ENCODE results near the gene ZNF846.
A peak's percentile ranks its signal among the peaks of the same experiment; 100 is the strongest.
"Not testable (repeated sequence)": the region's sequence is repeated elsewhere in the genome, so short reads cannot be mapped to it uniquely, and the experiment has no call there.

ZNF846 gene

DNA sequence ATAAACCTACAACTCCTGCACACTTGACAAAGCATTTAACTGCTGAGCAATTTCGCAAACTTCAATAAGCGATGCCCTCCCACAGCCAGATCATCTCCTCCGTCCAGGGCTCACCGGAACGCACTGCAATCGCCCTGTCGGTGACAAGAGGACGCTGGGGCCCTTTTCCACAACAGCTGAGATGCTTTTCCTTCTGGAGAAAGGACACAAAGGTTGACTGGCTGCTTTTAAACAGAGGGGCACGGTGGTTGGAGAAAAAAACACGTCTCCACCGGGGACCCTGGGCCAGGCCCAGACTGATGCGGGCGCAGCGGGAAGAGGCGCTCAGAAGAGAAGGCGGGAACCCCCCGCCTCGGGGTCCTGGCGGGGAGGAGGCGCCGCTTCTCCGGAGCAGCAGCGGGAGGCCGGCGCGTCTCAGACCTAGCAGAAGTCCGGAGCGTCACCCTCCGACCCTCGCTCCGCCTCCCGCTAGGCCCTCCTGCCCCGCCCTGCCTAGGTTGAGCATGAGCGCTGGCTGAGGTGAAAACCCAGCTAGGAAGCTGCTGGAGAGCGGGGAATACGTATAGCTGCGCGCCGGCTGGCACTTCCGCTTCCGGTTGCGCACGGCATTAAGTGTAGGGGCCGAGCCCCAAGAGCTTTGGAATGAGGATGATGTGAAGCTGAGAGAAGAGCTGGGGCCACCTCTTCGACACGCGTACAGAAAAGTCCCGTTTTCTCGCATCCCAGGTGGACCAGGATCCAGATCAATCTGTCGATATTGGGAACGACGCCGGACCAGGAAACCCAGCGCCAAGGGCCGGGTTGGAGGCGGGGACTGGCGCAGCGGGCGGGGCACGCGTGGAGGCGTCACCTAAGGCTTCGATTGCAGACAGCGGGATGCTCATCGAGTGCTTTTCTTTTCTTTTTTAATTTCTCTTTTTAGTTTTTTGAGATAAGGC, at the start of gene ZNF846:
Gene ZNF846 (minus strand): TSS at position 564 of the 938 bp plus-strand sequence. CDS start 3,788 bp downstream, outside the sequence.
- DNase-seq (ENCODE audit: low read depth): peak; percentile 97

DNA sequence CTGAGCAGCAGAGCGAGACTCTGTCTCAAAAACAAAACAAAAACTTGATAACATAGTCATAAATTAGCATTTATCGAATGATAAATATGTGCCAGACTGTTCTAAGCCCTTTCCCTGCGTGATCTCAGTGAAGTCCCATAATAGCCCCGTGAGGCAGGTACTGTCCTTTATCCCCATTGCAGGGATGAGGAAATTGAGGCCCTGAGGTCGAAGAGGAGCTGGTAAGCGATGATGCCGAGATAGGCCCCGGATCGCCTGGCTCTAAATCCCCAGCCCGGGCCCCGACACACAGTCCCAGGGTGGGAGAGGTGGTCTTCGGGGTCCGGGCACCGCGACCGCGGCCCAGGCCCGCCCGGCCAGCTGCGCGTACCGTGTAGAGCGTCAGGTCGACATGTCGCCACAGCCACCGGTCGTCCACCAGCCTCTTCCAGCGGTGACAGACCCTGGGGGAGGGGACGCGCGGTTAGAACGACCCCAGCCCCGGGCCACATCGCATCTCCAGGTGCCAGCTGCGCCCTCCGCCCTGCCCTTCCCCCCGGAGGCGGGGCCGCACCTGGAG, 49.7 kb upstream of the ZNF846 start:
- no peak for DNase-seq (ENCODE audit: low read depth)

DNA sequence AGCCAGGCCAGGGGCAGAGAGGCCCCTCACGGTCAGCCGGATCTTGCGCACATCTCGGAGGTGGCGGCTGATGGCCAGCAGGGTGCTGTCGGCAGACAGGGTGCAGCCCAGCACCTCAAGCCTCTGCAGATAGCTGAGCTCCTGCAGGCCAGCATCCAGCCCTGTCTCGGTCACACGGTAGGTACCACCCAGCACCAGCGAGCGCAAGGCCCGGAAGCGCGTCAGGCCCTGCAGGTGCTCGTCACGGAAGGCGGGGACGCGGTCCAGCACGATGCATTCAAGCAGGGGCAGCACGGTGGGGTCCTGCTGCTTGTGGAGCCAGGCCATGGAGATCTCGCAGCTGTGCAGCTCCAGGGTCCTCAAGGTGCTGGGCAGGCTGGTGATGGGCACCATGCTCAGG, 42.6 kb upstream of the ZNF846 start:
- no peak for DNase-seq (ENCODE audit: low read depth)

DNA sequence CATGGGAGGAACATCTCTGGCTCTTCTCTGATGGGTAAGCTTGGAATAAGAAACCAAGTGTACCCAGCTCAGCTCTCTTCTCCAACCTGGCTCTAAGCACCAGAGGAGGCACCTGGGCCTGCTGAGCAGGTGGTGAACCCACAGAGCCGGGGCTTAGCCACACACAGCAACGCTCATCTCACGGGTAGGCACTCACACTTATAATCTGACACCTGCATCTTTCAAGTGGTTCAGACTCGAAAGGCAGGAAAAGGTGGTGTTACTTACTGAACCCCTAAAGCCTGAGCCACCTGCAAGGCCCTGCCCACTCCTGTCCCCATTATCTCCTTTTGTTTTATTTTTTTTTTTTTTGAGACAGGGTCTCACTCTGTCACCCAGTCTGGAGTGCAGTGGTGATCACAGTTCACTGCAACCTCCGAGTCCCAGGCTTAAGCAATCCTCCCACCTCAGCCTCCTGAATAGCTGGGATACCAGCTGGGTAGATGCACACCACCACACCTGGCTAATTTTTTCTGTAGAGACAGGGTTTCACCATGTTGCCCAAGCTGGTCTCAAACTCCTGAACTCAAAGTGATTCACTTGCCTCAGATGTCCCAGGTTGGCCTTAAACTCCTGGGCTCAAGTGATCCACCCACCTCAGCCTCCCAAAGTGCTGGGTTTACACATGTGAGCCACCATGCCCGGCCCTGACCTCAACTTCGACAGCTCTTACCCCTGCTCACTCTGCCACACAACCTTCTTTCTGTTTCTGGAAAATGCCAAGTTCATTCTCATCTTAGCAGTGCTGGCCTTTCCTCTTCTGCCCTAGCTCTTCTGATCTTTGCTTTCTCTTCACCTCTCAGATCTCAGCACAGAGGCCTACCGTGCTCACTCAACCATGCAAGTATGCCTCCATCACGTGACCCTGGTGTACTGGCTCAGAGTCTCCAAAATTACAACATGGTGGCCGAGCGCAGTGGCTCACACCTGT, 40.6 kb upstream of the ZNF846 start:
- DNase-seq (ENCODE audit: low read depth): no peak

DNA sequence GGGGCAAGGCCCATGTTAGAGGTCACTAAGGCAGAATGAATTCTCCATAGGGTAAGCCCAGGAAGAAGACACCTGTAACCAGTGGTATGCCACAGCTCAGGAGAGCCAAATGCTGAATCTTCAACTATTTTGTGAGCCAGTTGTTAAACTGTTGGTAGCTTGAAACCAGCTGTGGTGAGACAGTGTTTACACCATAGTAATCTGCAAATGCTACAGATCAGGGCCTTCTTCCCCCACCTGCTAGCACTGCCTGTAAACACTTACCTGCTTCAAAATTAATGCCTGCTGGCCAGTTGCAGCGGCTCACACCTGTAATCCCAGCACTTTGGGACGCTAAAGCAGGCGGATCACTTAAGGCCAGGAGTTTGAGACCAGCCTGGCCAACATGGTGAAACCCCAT, 38.3 kb upstream of the ZNF846 start:
- no peak for DNase-seq (ENCODE audit: low read depth)

DNA sequence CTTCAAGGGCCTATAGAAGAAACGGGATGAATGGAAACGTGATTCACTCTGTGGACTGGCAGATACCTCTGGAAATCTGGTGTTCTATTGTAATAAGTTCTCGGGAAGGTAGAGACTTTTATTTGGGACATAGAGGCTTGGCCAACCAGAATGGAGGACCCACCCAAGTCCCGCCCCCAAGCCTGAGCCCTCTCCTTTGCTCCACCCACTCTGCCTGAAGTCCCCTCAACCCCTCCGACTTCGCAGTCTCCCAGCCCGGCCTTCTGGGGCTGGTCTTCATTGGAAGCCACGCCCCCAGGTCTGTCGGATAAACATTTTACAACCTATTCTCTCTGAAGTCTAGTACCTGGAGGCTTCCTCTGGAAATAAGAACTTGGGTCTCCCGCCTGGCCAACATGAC, 33.4 kb upstream of the ZNF846 start:
- DNase-seq (ENCODE audit: low read depth): no peak

DNA sequence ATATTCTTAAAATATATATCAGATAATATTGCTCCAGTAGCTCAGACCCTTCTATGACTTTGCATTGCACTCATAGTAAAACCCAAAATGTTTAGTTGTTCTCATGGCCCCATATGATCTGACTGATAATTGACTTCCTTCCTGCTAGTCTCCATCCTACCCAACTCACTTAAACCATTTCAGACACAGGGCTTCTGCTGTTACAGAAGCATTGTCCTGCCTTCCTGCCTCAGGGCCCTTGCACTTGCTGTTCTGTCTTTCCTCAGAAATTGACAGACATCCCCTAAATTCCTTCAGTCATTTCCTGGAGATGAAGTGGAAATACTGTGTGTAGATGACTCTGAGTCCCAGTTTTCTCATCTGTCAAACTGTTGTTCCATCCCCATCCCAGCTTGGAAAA, 30.6 kb upstream of the ZNF846 start:
- DNase-seq (ENCODE audit: low read depth): no peak

DNA sequence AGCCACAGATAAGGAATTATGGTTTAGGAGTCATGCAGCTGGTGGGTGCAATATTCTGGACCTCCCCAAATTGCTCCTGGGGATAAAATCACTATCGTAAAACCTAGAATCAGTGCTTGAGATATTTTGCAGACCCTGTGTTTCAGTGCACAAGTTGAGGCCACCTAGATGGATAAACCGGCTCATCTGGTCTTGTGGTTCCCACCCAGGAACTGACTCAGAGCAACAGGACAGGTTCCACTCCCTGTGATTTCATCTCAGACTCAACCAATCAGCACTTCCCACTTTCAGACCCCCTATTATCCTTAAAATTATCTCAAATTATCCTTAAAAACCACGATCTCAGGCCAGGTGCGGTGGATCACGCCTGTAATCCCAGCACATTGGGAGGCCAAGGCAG, 29.3 kb upstream of the ZNF846 start:
- no peak for DNase-seq (ENCODE audit: low read depth)

DNA sequence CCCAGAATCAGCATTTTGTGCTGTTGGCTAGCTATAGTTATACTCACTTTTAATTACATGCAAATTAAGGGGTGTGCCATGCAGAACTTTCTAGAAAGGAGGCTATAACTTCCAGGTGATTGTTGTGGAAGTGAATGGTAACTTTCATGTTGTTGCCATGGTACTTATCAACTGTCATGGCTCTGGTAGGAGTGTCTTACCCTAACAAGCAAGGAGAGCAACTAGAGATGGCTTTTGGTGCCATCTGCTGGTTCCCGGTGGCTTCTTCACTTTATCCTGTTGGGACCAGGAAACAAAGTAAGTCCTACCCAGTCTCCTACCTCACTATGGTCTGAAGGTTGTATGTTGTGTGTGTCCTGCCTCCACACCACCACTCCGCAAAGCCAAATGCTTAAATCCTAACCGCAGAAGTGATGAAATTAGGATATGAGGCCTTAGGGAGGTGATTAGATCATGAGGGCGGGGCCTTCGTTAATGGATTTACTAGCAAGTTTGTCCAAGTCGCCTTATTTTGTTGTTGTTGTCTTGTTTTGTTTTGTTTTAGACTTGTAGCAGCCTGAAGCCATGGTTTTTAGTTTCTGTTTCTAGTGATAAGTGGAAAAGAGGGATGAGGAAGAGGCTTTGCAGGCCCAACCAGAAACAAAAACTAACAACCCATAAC, 27.7 kb upstream of the ZNF846 start:
- DNase-seq (ENCODE audit: low read depth): peak; percentile 91

DNA sequence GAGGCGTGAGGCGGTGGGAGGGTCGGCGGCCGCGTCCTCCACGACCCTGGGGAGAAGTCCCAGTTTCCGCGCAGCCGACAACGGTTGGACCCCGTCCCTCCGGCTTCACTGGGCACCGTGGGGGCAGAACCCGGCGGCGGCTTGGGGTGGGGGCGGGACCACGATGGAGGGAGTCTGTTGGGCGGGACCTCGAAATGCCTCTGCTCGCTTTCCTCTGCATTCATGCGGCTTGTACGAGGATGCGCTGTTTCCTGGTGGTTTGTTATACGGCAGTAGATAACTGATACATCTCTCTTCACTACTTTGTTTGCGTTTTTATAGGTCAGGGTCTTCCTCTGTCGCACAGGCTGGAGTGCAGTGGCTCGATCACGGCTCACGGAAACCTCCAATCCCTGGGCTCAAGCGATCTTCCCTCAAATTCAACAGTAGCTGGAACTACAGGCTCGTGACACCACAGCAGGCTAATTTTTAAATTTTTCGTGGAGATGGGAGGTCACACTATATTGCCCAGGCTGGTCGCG, 24.6 kb upstream of the ZNF846 start:
- DNase-seq (ENCODE audit: low read depth): peak; percentile 58

DNA sequence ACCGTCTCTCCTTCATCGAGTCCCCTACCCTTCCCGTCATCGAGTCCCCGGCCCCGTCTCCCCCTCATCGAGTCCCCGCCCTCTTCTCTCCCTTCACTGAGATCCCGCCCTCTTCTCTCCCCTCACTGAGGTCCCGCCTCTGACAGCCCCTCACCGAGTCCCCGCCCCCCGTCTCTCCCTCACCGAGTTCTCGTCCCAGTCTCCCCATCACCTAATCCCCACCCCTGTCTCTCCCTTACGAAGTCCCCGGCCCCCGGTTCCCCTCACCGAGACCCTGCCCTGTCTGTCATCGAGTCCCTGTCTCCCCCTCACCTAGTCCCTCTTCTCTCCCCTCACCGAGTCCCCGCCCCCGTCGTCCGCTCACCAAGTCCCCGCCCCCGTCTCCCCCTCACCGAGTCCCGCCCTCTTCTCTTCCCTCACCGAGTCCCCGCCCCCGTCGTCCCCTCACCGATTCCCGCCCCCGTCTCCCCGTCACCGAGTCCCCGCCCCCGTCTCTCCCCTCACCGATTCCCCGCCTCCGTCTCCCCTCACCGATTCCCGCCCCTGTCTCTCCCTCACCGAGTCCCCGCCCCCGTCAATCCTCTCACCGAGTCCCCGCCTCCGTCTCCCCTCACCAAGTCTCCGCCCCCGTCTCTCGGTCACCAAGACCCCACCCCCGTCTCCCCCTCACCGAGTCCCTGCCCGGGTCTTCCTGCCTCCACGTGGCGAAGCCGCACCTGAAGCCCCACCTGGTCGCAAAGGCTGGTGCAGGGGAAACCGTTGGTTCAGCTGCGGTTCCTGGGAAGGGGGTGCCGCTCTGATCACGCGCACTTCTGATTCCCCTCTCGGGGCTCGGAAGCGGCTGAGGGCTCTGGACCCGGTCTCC, 23.9 kb upstream of the ZNF846 start:
- DNase-seq (ENCODE audit: low read depth): peak; percentile 94

DNA sequence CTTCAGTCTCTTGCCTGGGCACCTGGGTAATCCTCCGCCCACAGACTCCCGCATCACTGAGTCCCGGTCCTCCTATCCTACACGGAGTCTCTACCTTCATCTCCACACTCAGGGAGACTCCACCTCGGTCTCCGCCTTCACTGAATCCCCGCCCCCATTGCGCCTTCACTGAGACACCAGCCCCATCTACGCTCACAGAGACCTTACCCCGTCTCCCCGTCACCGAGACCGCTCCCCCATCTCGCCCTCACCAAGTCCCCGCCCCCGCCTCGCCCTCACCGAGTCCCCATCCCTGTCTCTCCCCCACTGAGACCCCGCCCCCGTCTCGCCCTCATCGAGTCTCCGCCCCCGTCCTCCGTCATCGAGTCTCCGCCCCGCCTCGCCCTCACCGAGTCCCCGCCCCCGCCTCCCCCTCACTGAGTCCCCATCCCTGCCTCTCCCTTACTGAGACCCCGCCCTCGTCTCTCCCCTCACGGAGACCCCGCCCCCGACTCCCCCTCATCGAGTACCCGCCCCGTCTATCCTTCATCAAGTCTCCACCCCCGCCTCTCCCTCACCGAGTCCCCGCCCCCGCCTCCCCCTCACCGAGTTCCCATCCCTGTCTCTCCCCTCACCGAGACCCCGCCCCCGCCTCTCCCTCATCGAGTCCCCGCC, 23.1 kb upstream of the ZNF846 start:
- peak; percentile 98 for DNase-seq (ENCODE audit: low read depth)

DNA sequence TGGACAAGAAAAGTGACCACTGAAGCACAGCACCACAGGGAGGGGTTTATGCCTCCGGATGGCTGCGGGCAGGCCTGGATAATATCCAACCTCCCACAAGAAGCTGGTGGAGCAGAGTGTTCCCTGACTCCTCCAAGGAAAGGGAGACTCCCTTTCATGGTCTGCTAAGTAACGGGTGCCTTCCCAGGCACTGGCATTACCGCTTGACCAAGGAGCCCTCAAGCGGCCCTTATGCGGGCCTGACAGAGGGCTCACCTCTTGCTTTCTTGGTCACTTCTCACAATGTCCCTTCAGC, 22.5 kb upstream of the ZNF846 start:
- peak; percentile 93 for DNase-seq (ENCODE audit: low read depth)

DNA sequence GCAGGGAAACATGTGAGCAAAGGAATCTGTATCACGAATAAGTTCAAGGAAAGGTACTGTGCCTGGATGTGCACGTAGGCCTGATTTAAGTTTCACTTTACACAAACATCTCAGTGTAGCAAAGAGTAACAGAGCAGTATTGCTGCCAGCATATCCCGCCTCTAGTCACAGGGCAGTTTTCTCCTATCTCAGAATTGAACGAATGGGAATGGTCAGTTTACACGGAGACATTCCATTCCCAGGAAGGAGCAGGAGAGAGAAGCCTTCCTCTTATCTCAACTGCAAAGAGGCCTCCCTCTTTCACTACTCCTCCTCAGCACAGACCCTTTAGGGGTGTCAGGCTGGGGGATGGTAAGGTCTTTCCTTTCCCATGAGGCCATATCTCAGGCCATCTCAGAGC, 21.0 kb upstream of the ZNF846 start:
- peak; percentile 91 for DNase-seq (ENCODE audit: low read depth)

DNA sequence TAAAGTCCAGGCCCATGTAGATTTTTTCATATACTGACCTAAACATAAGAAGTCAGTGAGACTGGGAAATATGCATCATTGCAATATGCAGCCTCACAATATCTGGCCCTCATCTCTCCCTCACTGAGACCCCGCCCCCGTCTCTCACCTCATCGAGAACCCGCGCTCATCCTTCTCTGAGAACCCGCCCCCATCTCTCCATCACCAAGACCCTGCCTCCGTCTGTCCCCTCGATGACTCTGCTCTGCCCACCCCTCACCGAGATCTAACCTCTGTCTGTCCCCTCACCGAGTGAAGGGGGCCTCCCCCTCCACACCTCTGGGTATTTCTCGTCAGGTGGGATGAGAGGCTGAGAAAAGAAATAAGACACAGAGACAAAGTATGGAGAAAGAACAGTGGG, 20.5 kb upstream of the ZNF846 start:
- peak; percentile 27 for DNase-seq (ENCODE audit: low read depth)

DNA sequence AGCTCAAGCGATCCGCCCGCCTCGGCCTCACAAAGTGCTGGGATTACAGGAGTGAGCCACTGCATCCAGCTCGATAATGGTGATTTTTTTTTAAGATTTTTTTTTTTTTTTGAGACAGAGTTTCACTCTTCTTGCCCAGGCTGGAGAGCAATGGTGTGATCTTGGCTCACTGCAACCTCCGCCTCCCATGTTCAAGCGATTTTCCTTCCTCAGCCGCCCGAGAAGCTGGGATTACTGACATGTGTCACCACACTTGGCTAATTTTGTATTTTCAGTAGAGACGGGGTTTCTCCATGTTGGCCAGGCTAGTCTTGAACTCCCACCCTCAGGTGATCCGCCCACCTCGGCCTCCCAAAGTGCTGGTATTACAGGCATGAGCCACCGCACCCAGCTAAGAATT, 20.1 kb upstream of the ZNF846 start:
- not testable (repeated sequence) for DNase-seq (ENCODE audit: low read depth)

DNA sequence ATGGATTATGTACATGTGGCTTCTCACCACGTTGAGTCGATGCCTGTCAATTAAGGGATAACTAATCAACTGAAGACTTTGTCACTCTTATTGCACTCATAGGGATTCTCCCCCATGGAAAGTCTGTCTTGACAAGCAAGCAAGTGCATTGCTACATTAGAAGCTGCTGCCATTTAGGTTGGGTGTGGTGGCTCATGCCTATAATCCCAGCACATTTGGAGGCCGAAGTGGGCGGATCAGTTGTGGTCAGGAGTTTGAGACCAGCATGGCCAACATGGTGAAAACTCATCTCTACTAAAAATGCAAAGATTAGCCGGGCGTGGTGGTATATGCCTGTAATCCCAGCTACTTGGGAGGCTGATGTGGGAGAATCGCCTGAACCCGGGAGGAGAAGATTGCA, 18.3 kb upstream of the ZNF846 start:
- DNase-seq (ENCODE audit: low read depth): no peak

DNA sequence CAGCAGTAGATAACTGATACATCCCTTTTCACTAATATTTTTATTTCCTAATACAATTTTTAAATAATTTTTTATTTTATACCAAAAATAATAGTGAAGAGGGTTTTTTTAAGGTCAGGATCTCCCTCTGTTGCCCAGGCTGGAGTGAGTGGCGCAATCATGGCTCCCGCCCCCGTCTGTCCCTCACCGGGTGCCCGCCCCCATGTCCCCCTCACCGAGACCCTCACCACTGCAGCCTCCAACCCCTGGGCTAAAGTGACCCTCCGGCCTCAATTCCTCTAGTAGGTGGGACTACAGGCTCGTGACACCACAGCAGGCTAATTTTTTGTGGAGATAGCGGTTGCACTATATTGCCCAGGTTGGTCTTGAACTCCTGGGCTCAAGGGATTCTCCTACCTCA, 17.8 kb upstream of the ZNF846 start:
- no peak for DNase-seq (ENCODE audit: low read depth)

DNA sequence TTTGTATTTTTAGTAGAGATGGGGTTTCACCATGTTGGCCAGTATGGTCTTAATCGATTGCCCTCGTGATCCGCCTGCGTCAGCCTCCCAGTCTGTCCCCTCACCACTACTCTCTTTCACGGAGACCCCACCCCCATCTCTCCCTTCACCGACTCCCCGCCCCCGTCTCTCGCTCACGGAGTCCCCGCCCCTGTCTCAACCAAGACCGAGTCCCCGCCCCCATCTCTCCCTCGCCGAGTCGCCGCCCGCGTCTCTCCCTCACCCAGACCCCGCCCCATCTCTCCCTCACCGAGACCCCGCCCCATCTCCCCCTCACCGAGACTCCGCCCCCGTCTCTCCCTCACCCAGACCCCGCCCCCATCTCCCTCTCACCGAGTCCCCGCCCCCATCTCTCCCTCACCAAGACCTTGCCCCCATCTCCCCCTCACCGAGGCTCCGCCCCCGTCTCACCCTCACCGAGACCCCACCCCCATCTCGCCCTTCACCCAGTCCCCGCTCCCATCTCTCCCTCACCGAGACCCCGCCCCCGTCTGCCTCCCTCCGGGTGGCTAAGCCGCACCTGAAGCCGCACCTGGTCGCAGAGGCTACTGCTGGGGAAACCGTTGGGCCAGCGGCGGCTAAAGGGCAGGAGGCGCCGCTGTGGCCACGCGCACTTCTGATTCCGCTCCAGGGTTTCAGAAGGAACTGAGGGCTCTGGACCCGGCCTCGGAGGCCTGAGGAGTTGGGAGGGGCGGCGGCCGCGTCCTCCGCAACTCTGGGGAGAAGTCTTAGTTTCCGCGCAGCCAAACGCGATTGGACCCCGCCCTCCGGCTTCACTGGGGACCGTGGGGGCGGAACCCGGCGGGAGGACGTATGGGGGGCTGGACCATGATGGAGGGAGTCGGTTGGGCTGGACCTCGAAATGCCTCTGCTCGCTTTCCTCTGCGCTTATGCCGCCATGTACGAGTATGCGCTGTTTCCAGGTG, 17.1 kb upstream of the ZNF846 start:
- DNase-seq (ENCODE audit: low read depth): peak; percentile 94

Measured in amniotic epithelial cell (primary cell).